ENCODE measurements around the gene TSPAN17.
A peak's percentile ranks its signal among the peaks of the same experiment; 100 is the strongest.

Gene TSPAN17

GRCh38 chr5:176670449-176670848 lies 23.2 kb downstream of the TSPAN17 start:
- H3K4me3 ChIP-seq (ENCODE audit: control insufficient read depth, low read depth, low read length): no peak overlapping the region
- DNase-seq (ENCODE audit: low read depth): no peak
- no peak for TF ChIP-seq CTCF (conservative IDR thresholded peaks at IDR 0.05; ENCODE audit: control insufficient read depth, insufficient read depth, low read depth, low read length)

- TF ChIP-seq CTCF (conservative IDR thresholded peaks at IDR 0.05; ENCODE audit: control insufficient read depth, insufficient read depth, low read depth, low read length): no peak
- H3K4me3 ChIP-seq (ENCODE audit: control insufficient read depth, low read depth, low read length): no peak overlapping the region
- no peak for DNase-seq (ENCODE audit: low read depth)
These were observed 24.1 kb downstream of the TSPAN17 start for GRCh38 chr5:176671399-176671798.

- H3K4me3 ChIP-seq (ENCODE audit: control insufficient read depth, low read depth, low read length): no peak overlapping the region
- no peak for TF ChIP-seq CTCF (conservative IDR thresholded peaks at IDR 0.05; ENCODE audit: control insufficient read depth, insufficient read depth, low read depth, low read length)
- no peak for DNase-seq (ENCODE audit: low read depth)
These were observed 24.8 kb downstream of the TSPAN17 start for GRCh38 chr5:176671890-176672747.

GRCh38 chr5:176673651-176674583 lies 26.6 kb downstream of the TSPAN17 start:
- no peak for DNase-seq (ENCODE audit: low read depth)
- TF ChIP-seq CTCF (conservative IDR thresholded peaks at IDR 0.05; ENCODE audit: control insufficient read depth, insufficient read depth, low read depth, low read length): no peak
- H3K4me3 ChIP-seq (ENCODE audit: control insufficient read depth, low read depth, low read length): no peak overlapping the region

GRCh38 chr5:176674799-176675198 lies 27.5 kb downstream of the TSPAN17 start:
- H3K4me3 ChIP-seq (ENCODE audit: control insufficient read depth, low read depth, low read length): no peak overlapping the region
- DNase-seq (ENCODE audit: low read depth): no peak
- TF ChIP-seq CTCF (conservative IDR thresholded peaks at IDR 0.05; ENCODE audit: control insufficient read depth, insufficient read depth, low read depth, low read length): no peak

- peak; percentile 17 for DNase-seq (ENCODE audit: low read depth)
- peak; percentile 45 for TF ChIP-seq CTCF (conservative IDR thresholded peaks at IDR 0.05; ENCODE audit: control insufficient read depth, insufficient read depth, low read depth, low read length)
- H3K4me3 ChIP-seq (ENCODE audit: control insufficient read depth, low read depth, low read length): no peak overlapping the region
These were observed 28.5 kb downstream of the TSPAN17 start for GRCh38 chr5:176675676-176676360.
